ENCODE results near the gene ROCK1.
A peak's percentile ranks its signal among the peaks of the same experiment; 100 is the strongest.

ROCK1 gene

DNA sequence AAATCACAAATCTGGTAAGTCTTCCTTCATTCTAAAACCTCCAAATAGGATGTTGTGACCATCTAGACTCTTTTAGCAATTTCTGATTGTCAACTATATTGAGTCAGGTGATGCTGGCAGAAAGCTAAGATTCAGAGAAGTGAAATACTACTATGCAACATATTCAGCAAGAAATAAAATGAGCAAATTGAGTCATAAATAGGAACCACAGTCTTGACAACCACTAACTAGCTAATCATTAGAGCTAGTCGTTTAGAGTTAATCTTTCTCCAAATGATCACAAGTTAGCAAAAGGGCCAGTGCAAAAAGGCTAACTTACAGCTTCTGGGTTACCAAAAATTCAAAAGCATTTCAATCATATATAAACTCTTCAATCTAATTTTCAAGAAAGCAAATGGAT, 54.5 kb downstream of the ROCK1 start:
- no peak for DNase-seq (ENCODE audit: low read depth)
- no peak overlapping the region for H3K4me3 ChIP-seq (ENCODE audit: control insufficient read depth, low read depth, low read length)
- TF ChIP-seq, protein P1, sequence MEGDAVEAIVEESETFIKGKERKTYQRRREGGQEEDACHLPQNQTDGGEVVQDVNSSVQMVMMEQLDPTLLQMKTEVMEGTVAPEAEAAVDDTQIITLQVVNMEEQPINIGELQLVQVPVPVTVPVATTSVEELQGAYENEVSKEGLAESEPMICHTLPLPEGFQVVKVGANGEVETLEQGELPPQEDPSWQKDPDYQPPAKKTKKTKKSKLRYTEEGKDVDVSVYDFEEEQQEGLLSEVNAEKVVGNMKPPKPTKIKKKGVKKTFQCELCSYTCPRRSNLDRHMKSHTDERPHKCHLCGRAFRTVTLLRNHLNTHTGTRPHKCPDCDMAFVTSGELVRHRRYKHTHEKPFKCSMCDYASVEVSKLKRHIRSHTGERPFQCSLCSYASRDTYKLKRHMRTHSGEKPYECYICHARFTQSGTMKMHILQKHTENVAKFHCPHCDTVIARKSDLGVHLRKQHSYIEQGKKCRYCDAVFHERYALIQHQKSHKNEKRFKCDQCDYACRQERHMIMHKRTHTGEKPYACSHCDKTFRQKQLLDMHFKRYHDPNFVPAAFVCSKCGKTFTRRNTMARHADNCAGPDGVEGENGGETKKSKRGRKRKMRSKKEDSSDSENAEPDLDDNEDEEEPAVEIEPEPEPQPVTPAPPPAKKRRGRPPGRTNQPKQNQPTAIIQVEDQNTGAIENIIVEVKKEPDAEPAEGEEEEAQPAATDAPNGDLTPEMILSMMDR (conservative IDR thresholded peaks at IDR 0.05; ENCODE audit: control insufficient read depth, insufficient read depth, low read depth, low read length), result no peak

DNA sequence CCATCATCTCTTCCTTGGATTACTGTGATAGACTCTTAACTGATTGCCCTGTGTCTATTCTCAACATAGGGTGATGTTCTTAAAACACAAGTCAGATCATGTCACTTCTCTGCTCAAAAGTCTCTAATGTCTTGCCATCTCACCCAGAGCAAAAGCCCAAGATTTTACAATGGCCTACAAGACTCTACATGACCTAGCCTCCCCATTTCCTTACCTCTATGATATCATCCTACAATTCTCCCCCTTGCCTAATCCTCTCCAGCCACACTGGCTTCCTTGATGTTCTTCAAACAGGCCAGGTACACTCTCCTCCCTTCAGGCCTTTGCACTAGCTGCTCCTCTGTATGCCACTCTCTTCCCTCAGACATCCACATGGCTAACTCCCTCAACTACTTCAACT, 55.1 kb downstream of the ROCK1 start:
- TF ChIP-seq, protein P1 (conservative IDR thresholded peaks at IDR 0.05; ENCODE audit: control insufficient read depth, insufficient read depth, low read depth, low read length), result no peak
- no peak overlapping the region for H3K4me3 ChIP-seq (ENCODE audit: control insufficient read depth, low read depth, low read length)
- DNase-seq (ENCODE audit: low read depth), result no peak

- DNase-seq (ENCODE audit: low read depth), result no peak
- TF ChIP-seq, protein P1 (conservative IDR thresholded peaks at IDR 0.05; ENCODE audit: control insufficient read depth, insufficient read depth, low read depth, low read length), result no peak
- H3K4me3 ChIP-seq (ENCODE audit: control insufficient read depth, low read depth, low read length), result no peak overlapping the region
These were observed 57.3 kb downstream of the ROCK1 start for GRCh38 chr18:21054252-21054821.

DNA sequence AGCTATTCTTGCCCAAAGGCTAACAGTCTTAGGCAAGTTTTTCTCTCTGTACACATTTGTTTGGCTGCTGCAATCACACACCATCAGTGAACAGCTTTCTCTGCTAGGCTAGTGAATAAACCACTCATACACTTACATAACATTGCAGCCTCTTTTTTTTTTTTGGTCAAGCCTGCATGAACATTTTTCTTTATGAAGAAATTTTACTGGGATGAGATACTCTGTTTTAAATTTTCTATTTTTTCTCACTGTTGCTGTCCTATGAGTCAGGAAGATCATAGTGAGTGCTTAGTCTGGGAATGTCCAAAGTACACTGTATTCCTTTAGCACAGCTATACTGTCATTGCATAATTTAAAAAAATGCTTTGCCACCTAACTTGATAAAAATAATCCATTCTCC, 58.5 kb downstream of the ROCK1 start:
- no peak overlapping the region for H3K4me3 ChIP-seq (ENCODE audit: control insufficient read depth, low read depth, low read length)
- peak; percentile 89 for DNase-seq (ENCODE audit: low read depth)
- TF ChIP-seq, protein P1 (conservative IDR thresholded peaks at IDR 0.05; ENCODE audit: control insufficient read depth, insufficient read depth, low read depth, low read length), result no peak

- H3K4me3 ChIP-seq (ENCODE audit: control insufficient read depth, low read depth, low read length), result no peak overlapping the region
- TF ChIP-seq, protein P1 (conservative IDR thresholded peaks at IDR 0.05; ENCODE audit: control insufficient read depth, insufficient read depth, low read depth, low read length), result no peak
- DNase-seq (ENCODE audit: low read depth), result no peak
These were observed 59.2 kb downstream of the ROCK1 start for GRCh38 chr18:21052385-21052784.

DNA sequence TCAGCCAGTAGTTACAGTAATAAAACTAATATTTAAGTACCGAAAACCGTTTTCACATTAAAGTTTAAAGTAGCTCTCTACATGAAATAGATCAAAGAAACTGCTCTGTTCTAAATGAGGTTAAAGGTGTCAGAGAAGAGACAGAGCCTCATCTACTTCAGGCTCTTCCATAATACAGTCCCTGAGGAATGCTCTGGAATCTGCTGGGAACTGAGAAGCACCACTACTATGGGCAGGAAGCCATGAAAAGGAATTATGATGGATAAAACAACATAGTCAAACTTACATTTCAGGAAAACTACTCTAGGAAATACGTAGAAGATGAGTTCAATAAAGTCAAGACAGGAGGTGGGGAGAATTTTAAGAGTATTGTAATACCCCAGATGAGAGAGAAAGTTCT, 60.0 kb downstream of the ROCK1 start:
- DNase-seq (ENCODE audit: low read depth), result peak; percentile 42
- TF ChIP-seq, protein P1 (conservative IDR thresholded peaks at IDR 0.05; ENCODE audit: control insufficient read depth, insufficient read depth, low read depth, low read length), result no peak
- no peak overlapping the region for H3K4me3 ChIP-seq (ENCODE audit: control insufficient read depth, low read depth, low read length)

GRCh38 chr18:21049306-21049705, 62.3 kb downstream of the ROCK1 start:
- TF ChIP-seq, protein P1 (conservative IDR thresholded peaks at IDR 0.05; ENCODE audit: control insufficient read depth, insufficient read depth, low read depth, low read length), result no peak
- DNase-seq (ENCODE audit: low read depth), result no peak
- no peak overlapping the region for H3K4me3 ChIP-seq (ENCODE audit: control insufficient read depth, low read depth, low read length)
